GM21423 (cell line): ENCODE data around the gene VWC2L.

Source experiments
- ATAC-seq: cut with Tn5 transposase; IDR thresholded peaks from one replicate; pipeline ENCODE4 v1.9.1; 2021; ENCODE audit warnings: mild to moderate bottlenecking, moderate library complexity; ENCODE audit not compliant: unreplicated experiment

The VWC2L gene

GRCh38 chr2:214465363-214466146 lies 54.7 kb downstream of the VWC2L start:
- ATAC-seq, result no peak

DNA sequence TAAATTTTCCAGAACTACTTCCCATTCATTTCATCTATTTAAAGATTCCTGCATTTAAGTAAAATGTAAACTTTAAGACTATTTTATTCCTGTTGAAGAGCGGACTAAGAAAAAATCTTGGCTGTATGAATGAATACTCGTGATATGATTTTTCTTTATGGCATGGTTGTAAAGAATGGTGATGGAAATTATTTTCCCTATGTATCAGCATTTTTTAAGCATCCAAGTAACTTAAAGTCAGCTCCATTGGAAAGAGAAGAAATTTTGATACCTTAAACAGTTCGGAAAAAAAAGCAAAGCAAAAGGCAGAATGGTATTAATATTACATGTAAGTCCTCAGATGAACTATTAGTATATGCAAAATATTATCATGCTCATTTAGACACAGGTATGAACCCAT lies 58.9 kb downstream of the VWC2L start:
- no peak for ATAC-seq

GRCh38 chr2:214471382-214471781 lies 60.5 kb downstream of the VWC2L start:
- no peak for ATAC-seq

DNA sequence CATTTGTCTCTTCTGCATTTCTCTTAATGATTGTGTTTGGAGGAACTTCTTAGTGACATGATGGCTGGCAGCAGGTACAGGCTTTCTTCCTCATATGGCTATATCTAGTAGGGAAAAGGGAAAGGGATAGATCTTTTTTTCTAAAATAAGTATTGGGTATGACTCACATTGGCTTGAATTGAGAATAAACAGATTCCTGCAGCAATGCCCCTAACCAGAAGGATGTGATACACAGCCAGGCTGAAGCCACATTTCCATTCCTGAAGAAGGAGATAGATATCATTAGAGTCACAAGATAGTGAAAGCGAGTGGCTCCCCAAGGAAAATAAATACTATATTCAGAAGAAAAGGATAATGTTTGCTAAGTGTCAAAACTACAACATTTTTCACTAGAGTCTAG lies 61.1 kb downstream of the VWC2L start:
- no peak for ATAC-seq

DNA sequence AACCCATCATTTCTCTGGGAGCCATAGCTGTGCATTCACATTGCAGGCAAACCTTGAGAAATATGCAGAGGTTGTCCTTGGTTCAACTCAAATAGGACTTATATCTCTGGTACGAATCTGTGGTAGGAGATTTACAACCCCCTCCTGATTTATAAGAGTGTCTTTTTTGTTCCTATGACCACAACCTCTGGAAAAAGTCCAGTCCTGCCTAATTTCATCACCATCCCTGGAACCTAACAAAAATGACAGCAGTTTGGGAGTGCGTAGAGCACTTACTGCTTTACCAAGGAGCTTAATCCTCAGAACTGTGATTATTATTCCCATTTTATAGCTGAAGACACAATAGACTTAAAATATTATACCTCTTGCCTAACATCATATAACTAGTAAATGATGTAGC lies 66.5 kb downstream of the VWC2L start:
- no peak for ATAC-seq

- no peak for ATAC-seq
Measured at GRCh38 chr2:214481204-214481603, 70.3 kb downstream of the VWC2L start.

DNA sequence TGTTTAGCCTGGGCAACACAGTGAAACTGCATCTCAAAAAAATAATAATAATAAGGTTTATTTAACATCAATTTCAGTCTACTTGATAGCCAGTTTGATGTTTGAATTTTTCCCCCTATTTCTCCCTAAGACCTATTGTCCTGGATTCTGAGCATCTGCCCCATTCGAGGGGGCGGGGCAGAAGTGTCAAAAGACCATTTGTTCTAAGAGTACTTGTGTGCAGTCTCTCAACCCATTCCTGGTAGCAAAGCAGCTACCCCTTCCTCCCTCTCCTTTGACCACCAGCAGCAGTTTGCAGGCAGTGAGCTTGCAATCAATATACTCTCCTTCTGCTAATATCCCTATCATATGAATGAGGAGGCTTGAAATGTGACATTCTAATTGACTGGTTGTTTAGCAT lies 71.9 kb downstream of the VWC2L start:
- no peak for ATAC-seq

DNA sequence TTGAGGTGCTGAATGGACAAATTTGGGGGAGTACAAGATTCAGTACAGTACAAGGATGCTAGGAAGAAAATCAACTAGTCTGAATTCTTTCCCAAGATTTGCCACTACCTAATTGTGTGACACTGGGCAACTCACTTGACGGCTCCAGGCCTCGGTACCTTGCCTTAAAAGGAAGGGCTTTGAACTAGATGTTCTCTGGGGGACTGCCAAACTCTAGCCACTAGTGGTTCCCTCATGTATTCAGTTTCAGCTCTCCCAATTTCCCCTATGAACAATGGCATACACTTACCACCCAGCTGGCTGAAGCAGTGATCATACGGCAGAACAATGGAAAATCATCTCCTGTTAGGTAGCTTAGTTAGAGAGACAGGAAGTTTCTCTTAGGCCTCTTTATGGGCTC lies 73.4 kb downstream of the VWC2L start:
- ATAC-seq, result no peak

DNA sequence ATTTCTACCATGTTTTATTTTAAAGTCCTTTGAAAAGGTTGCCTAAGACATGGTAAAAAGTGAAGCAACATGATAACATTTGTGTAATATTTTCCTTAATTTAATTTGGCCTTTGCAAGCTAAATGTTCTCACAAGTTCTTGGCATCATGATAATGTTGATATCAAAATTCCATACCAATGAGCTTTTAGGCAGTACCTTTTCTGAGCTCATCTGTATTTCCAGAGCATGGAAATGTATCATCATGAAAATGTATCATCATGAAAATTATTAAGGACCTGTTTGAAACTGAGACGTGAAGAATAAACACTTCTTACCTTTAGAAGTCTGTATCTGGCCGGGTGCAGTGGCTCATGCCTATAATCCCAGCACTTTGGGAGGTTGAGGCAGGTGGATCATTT lies 73.8 kb downstream of the VWC2L start:
- ATAC-seq, result no peak

DNA sequence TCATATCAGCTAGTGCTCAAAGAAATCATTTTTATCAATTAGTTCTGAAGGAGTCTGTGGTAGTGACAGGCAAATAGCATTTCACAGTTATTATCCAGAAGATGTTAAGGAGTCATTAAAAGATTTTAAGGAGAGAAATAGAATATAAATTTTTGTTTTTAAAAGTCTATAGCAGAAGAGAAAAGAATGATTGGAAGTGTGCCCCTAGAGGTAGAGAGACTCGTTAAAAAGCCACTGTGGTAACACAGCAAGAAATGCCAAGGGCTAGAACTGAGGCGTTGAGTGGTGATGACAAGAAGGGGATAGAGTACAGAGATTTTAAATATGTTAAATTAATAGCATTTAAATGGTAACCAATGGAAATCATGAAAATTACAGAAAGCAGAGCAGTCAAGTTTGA lies 78.3 kb downstream of the VWC2L start:
- no peak for ATAC-seq

- ATAC-seq, result no peak
Measured at GRCh38 chr2:214489702-214490101, 78.8 kb downstream of the VWC2L start.

DNA sequence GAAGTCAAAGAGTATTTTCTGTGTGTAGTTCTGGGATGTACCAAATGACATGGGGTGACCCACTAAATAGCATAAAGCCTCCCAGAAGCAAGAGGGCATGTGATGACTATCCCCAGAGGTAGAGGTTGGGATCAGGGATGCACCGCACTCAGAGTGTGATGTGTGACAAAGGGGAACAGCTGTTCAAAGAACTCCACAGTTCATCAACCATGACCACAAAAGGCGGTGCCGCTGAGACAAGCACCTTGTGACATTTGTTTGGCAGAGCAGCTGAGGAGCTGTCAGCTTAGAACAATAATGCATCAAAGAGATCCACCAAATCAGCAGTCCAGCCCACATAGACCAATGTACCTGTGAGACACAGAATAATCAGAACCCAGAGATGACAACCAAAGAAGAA lies 81.3 kb downstream of the VWC2L start:
- no peak for ATAC-seq

GRCh38 chr2:214492608-214493007 lies 81.8 kb downstream of the VWC2L start:
- ATAC-seq, result no peak

DNA sequence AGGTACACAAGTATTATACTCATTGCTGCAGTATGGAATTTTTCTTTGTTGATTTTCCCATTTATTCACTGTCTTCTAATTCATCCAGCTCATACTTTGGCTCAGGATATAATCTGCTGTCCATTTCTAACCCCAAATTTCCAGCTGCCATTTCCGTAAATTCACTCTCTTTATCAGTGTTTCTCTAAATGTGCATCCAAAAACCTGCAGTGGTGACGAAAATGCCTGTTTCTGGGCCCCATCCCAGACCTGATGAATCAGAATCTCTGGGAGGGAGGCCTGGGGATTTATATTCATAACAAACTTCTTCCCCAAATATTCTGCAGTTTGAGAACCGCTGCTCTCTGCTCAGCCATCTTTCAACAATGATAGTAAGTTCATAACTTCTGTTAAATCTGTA lies 86.6 kb downstream of the VWC2L start:
- no peak for ATAC-seq

DNA sequence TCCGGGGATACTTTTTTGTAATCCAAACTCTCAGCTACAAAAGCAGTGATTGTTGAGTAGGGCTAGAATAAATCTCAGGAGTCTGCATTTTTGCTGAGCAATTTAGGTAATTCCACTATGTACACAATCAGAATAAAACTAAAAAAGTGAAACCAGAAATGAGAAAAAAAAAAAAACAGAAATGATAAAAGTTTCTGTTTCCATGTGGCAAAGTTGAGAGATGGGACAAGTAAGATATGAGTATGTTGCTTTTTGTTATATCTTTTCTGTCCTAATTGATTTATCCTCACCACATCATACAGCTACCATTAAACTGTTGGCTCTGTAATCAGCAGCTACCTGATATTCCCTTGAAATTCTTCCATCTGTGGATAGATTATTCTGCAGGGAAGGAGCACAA lies 92.7 kb downstream of the VWC2L start:
- no peak for ATAC-seq

GRCh38 chr2:214504599-214505376 lies 93.9 kb downstream of the VWC2L start:
- no peak for ATAC-seq

GRCh38 chr2:214507032-214507431 lies 96.2 kb downstream of the VWC2L start:
- ATAC-seq, result no peak

GRCh38 chr2:214514704-214515103 lies 103.8 kb downstream of the VWC2L start:
- no peak for ATAC-seq

DNA sequence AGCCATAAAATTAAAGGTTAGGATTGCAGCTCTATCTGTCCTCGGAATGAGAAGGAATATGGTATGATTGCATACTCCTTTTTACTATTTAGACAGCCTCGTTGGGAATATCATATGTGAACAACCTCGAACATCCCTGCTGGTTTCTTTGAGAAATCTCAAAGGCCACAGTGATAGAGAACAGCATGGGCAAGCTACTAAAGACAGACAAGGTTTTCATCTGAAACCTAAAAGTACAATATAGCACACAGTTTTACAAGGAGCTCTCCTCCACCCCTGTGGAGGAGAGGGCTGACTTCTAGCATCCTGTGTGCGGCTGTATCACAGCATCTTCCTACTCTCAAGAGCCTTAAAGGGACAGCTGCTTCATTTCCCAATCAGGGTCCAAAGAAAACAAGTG lies 104.3 kb downstream of the VWC2L start:
- no peak for ATAC-seq

- ATAC-seq, result no peak
Measured at GRCh38 chr2:214519258-214519818, 108.5 kb downstream of the VWC2L start.

DNA sequence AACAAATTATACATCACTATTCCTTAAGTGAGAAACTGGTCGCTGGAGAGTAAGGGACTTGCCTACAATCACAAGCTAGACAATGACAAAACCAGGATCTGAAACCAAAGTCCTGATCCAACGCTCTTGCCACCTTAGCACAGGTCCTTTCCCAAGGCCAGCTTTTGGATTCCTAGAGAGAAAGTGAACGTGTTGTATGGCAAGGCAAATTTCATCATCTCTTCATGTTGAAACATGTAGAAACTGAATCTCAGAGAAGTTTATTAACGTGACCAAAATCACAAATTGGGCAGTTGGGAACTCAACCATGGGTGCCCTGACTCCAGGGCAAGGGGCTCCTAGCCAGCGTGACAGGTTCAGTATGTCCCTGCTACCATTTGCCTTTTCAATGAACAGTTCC lies 118.2 kb downstream of the VWC2L start:
- no peak for ATAC-seq

DNA sequence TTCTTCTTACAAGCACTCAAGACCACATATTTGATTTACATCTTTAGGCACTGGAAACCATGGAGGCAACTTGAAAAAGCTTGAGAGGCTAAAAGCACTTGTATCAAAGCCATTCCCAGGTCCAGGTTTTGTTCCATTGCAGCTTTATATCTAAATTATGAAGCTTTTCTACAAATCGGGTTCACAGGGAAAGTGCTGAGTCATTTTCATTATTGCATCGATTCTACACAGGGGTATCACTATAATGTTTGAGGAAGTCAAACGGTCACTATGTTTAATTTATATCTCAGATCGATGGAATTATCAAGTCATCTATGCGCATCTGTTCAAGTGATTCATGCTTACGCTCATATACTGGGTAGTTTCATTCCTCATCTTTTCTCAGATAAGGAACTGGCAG lies 118.7 kb downstream of the VWC2L start:
- ATAC-seq, result no peak
